Endothelial cell of umbilical vein (primary cell): ENCODE measurements around the gene INPP4B. TPM values are rescaled to one million over a fixed set of nuclear protein-coding genes. Genes with fewer than 3 reads are reported as not detected.

Experiments used
- BruUV-seq: library from RNA; stranded (reverse); fragments of 400-500 nt; replicated peaks from 2 replicates; lab custom pipeline; 2021; lab: Mats Ljungman, UMichigan
- CTCF ChIA-PET: fragments of 300-600, 350-600 bp; sonication (Branson Sonifier 250); formaldehyde crosslinking; loops from one replicate; lab custom pipeline; 2021; ENCODE audit warnings: antibody characterized with exemption, inconsistent platforms; lab: Charles Lee
- POLR2A ChIA-PET: fragments of 300-600, 350-600 bp; sonication (Branson Sonifier 250); formaldehyde crosslinking; loops from one replicate; lab custom pipeline; 2021; ENCODE audit warnings: antibody characterized with exemption, inconsistent platforms; lab: Charles Lee
- DNase-seq: peaks from one replicate; pipeline ENCODE4 v3.0.0-alpha.2; 2011; ENCODE audit warnings: low read depth, low spot score
- FAIRE-seq: peaks from 2 replicates; lab custom pipeline; 2011; peaks lifted over from hg19 to GRCh38; lab: Jason Lieb, UNC
- H2AFZ ChIP-seq: 2 replicates; pipeline ENCODE4 v1.6.0; 2012; ENCODE audit warnings: low read depth, low read length, control low read depth, inconsistent platforms
- H3K27ac ChIP-seq: 2 replicates; pipeline ENCODE4 v1.5.1; 2011; ENCODE audit warnings: low read depth, mild to moderate bottlenecking, control low read depth, low read length, moderate library complexity; ENCODE audit not compliant: insufficient read depth
- H3K27me3 ChIP-seq, 2 experiments: 2 replicates each; pipeline versions ENCODE4 v1.6.0 to v1.6.1; 2011; ENCODE audit warnings: low read length in 2 of 2, mixed read lengths in 1 of 2; ENCODE audit not compliant: control insufficient read depth in 2 of 2, insufficient read depth in 2 of 2
- H3K36me3 ChIP-seq, 2 experiments: 2 replicates in 1 of 2; 3 replicates in 1 of 2; pipeline ENCODE4 v1.5.1; 2011; ENCODE audit warnings: low read length in 2 of 2, mild to moderate bottlenecking in 1 of 2, moderate library complexity in 1 of 2; ENCODE audit not compliant: control insufficient read depth in 2 of 2, insufficient read depth in 2 of 2; ENCODE audit errors: extremely low read depth in 1 of 2
- H3K4me1 ChIP-seq: 3 replicates; pipeline ENCODE4 v1.5.1; 2011; ENCODE audit warnings: mild to moderate bottlenecking, low read length; ENCODE audit not compliant: control insufficient read depth, insufficient read depth; ENCODE audit errors: extremely low read depth
- H3K4me2 ChIP-seq: 2 replicates; pipeline ENCODE4 v1.6.1; 2011; ENCODE audit warnings: low read length, control low read depth, mixed read lengths; ENCODE audit not compliant: insufficient read depth
- H3K4me3 ChIP-seq, 3 experiments: fragments of 200-600 bp in 1 of 3; sonication (generic), shearing (Covaris generic) in 1 of 3; replicated peaks in 1 of 3; 2 replicates each; pipeline ENCODE4 v1.5.1; 2011 to 2016; ENCODE audit warnings: control low read depth in 3 of 3, low read length in 3 of 3, mild to moderate bottlenecking in 2 of 3, inconsistent platforms in 1 of 3, low read depth in 1 of 3, moderate library complexity in 1 of 3; ENCODE audit not compliant: insufficient read depth in 1 of 3
- H3K79me2 ChIP-seq: 2 replicates; pipeline ENCODE4 v1.6.0; 2012; ENCODE audit warnings: low read length, inconsistent platforms; ENCODE audit not compliant: control insufficient read depth, insufficient read depth
- H3K9ac ChIP-seq: replicated peaks from 2 replicates; pipeline ENCODE3; 2011; ENCODE audit warnings: low read length, control low read depth; ENCODE audit not compliant: insufficient read depth; ENCODE audit errors: extremely low read depth
- H3K9me1 ChIP-seq: replicated peaks from 3 replicates; pipeline ENCODE4 v1.6.0; 2011; ENCODE audit warnings: mild to moderate bottlenecking, low read length; ENCODE audit not compliant: control insufficient read depth, insufficient read depth; ENCODE audit errors: extremely low read depth
- H3K9me3 ChIP-seq: replicated peaks from 2 replicates; pipeline ENCODE4 v1.5.1; 2012; ENCODE audit warnings: low read length, inconsistent platforms; ENCODE audit not compliant: control insufficient read depth, insufficient read depth
- H4K20me1 ChIP-seq: replicated peaks from 2 replicates; pipeline ENCODE3; 2011; ENCODE audit warnings: mild to moderate bottlenecking, low read length; ENCODE audit not compliant: control insufficient read depth, insufficient read depth; ENCODE audit errors: extremely low read depth
- EZH2 ChIP-seq: IDR thresholded peaks from 2 replicates; pipeline ENCODE4 v1.6.1; 2012; ENCODE audit warnings: borderline replicate concordance, low read depth, mild to moderate bottlenecking, moderate library complexity, low read length, inconsistent platforms; ENCODE audit not compliant: severe bottlenecking
- FOS ChIP-seq: IDR thresholded peaks from 2 replicates; pipeline ENCODE4 v1.6.1; 2011; ENCODE audit warnings: mild to moderate bottlenecking, low read length, moderate library complexity, borderline replicate concordance; ENCODE audit not compliant: insufficient read depth
- GATA2 ChIP-seq: IDR thresholded peaks from 2 replicates; pipeline ENCODE4 v1.7.0; 2011; ENCODE audit warnings: low read depth, mild to moderate bottlenecking, moderate library complexity, mixed read lengths, low read length; ENCODE audit not compliant: insufficient read length, insufficient read depth
- JUN ChIP-seq: IDR thresholded peaks from 2 replicates; pipeline ENCODE4 v1.6.1; 2011; ENCODE audit warnings: borderline replicate concordance, low read depth; ENCODE audit not compliant: insufficient read length, insufficient read depth
- MAX ChIP-seq: IDR thresholded peaks from 2 replicates; pipeline ENCODE4 v1.6.1; 2011; ENCODE audit not compliant: insufficient read depth, insufficient read length
- MYC ChIP-seq: IDR thresholded peaks from one replicate; pipeline ENCODE4 v1.6.1; 2011; ENCODE audit warnings: mild to moderate bottlenecking, low read depth, low read length
- POLR2A ChIP-seq: IDR thresholded peaks from 2 replicates; pipeline ENCODE4 v1.6.1; 2012; ENCODE audit warnings: low read depth, mild to moderate bottlenecking, control low read depth, low read length
- POLR2AphosphoS5 ChIP-seq: IDR thresholded peaks from 2 replicates; pipeline ENCODE4 v1.6.1; 2012; ENCODE audit warnings: low read depth, mild to moderate bottlenecking, control low read depth, low read length, moderate library complexity; ENCODE audit not compliant: insufficient read depth
- dilution Hi-C: fragments of 300-500 bp; cut with MboI; formaldehyde crosslinking; loops from one replicate; pipeline ENCODE4 v1.15.0; 2019; ENCODE audit warnings: low sequenced_read_pairs; ENCODE audit not compliant: extremely low pct_ligation_motif_present
- intact Hi-C: fragments of 100-400 bp; cut with micrococcal nuclease; formaldehyde crosslinking; loops from one replicate; pipeline ENCODE4 v1.10.0; 2022
- polyA plus RNA-seq, 4 experiments: library from polyadenylated mRNA; depleted of rRNA in 3 of 4; stranded (reverse) in 3 of 4; unstranded in 1 of 4; fragments of >200 nt; gene quantifications; 2 replicates each; pipeline versions ENCODE4 v1.2.1 to v1.2.3, GENCODE V29; 2011 to 2012; ENCODE audit warnings: missing spikeins in 1 of 4
- total RNA-seq: library from RNA; stranded (reverse); gene quantifications from 2 replicates; pipeline ENCODE4 v1.2.3, GENCODE V29; 2021
- TF ChIP-seq, protein P1 (sequence below), 2 donors: IDR thresholded peaks; 1 replicate in 1 of 2; 2 replicates in 1 of 2; pipeline ENCODE4 v1.5.1; 2011; ENCODE audit warnings: low read length in 2 of 2, mild to moderate bottlenecking in 2 of 2, moderate library complexity in 2 of 2, control low read depth in 1 of 2, inconsistent platforms in 1 of 2, low read depth in 1 of 2; ENCODE audit not compliant: insufficient read depth in 1 of 2; ENCODE audit errors: extremely low read depth in 1 of 2

INPP4B gene
- total and polyA plus RNA-seq, 2 donors (not counting 3 experiments of a cell fraction or from before 2014, with no cell fraction given) = 0.41 to 3.1 TPM

GRCh38 chr4:142088906-142089305, 757.2 kb downstream of the INPP4B start:
- DNase-seq (no peak), FAIRE-seq (no peak)
- Histone ChIP-seq H3K4me3 (no peak overlapping the region), H3K4me2 (no peak overlapping the region), H3K4me1 (peaks cover 21% of the 10 kb centered on the region), H3K79me2 (no peaks in the 10 kb centered on the region), H3K36me3 (no peaks in the 10 kb centered on the region), H3K9me3 (no peaks in the 10 kb centered on the region), H2AFZ (no peak overlapping the region), H3K9me1 (no peaks in the 10 kb centered on the region), H4K20me1 (no peaks in the 10 kb centered on the region), H3K27ac (no peak overlapping the region), H3K9ac (no peak overlapping the region), H3K27me3 (no peaks in the 10 kb centered on the region)
- no TSS peak for BruUV-seq
- dilution Hi-C loops = no loop called here
- TF ChIP-seq GATA2 (no peak), FOS (no peak), EZH2 (no peak), JUN (no peak), MYC (no peak), POLR2A (no peak), MAX (no peak), POLR2AphosphoS5 (no peak)
- TF ChIP-seq, protein P1, sequence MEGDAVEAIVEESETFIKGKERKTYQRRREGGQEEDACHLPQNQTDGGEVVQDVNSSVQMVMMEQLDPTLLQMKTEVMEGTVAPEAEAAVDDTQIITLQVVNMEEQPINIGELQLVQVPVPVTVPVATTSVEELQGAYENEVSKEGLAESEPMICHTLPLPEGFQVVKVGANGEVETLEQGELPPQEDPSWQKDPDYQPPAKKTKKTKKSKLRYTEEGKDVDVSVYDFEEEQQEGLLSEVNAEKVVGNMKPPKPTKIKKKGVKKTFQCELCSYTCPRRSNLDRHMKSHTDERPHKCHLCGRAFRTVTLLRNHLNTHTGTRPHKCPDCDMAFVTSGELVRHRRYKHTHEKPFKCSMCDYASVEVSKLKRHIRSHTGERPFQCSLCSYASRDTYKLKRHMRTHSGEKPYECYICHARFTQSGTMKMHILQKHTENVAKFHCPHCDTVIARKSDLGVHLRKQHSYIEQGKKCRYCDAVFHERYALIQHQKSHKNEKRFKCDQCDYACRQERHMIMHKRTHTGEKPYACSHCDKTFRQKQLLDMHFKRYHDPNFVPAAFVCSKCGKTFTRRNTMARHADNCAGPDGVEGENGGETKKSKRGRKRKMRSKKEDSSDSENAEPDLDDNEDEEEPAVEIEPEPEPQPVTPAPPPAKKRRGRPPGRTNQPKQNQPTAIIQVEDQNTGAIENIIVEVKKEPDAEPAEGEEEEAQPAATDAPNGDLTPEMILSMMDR (IDR thresholded peaks at IDR 0.05; ENCODE audit: extremely low read depth in 1 of 2, insufficient read depth in 1 of 2, low read depth in 1 of 2, low read length in 2 of 2) = no peak
- CTCF ChIA-PET = interaction anchor here (1.0 kb wide), 1 partner anchor 325 kb away, joined by 3 read pairs; no protein-coding TSS in a partner anchor
- intact Hi-C loops = no loop called here
- POLR2A ChIA-PET = no interaction called here
